CMK (cell line): ENCODE data around the gene KRT2.

Experiments
- DNase-seq: peaks from one replicate; pipeline ENCODE4 v3.0.0-alpha.2; 2010; ENCODE audit warnings: low read depth

The KRT2 gene

GRCh38 chr12:52651726-52652261, at the start of gene KRT2:
Gene KRT2, minus strand, starts transcription at chr12:52652211. Its CDS starts 69 bp downstream, at chr12:52652142.
- DNase-seq = no peak

- no peak for DNase-seq
Measured at GRCh38 chr12:52701281-52701680, 49.3 kb upstream of the KRT2 start.

GRCh38 chr12:52699960-52700359, 47.9 kb upstream of the KRT2 start:
- no peak for DNase-seq

GRCh38 chr12:52699373-52699772, 47.4 kb upstream of the KRT2 start:
- no peak for DNase-seq

- no peak for DNase-seq
Measured at GRCh38 chr12:52698651-52699340, 46.8 kb upstream of the KRT2 start.

- no peak for DNase-seq
Measured at GRCh38 chr12:52697058-52697582, 45.1 kb upstream of the KRT2 start.

DNA sequence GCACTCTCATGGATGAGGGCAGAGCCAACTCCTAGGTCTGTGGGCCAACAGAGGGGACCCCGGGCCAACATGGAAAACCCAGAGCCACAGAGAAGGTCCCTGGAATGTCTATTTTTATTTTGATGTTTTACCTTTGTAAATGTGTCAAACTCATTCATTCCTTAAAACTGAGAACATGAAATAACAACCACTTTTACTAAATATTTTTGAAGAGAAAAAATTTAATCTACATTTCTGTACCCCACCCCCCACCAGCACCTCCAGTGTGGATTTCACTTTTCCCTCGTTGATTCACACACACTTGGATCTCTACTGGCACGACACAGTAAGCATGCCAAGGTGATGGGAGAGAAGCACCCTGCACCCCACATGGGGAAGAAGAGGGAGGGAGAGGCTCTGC, 44.6 kb upstream of the KRT2 start:
- DNase-seq = no peak

DNA sequence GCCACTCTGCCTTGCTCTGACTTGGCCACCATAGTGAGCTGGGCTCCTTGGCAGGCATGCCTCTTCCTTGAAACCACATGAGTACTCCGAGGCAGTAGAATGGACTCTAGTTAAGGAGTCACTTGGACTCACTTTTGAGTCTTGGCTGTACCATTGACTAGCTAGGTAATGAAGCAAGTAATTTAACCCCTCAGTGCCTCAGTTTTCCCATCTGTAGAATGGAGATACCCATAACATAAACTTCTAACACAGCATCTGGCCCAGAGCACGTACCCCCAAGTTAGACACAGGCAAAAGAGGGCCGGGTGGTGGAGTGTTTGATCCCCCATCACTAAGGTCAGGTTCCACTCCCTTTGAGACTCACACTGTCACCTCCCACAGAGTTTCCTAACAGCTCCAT, 43.0 kb upstream of the KRT2 start:
- no peak for DNase-seq

GRCh38 chr12:52694151-52694550, 42.1 kb upstream of the KRT2 start:
- no peak for DNase-seq

DNA sequence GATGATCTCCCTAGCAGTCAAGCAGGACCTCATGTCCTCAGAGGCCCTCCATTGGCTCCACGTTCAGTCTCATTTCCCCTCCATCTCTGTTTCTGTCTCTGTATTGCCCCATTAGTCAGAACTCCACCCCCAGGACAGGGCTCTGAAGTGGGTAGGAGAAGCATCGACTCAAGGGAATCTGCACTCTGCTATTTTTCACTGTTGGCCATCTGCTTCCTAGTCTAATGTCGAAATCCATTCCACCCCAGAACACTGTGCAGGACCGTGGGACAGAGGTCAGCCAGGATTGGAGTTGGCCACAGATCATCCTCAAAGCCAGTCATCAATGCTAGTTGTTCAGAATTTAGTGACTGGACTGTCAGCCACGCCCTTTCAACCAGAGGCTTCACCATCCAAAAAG, 41.2 kb upstream of the KRT2 start:
- no peak for DNase-seq

GRCh38 chr12:52692254-52692653, 40.2 kb upstream of the KRT2 start:
- DNase-seq = no peak

GRCh38 chr12:52691841-52692150, 39.8 kb upstream of the KRT2 start:
- DNase-seq = no peak

GRCh38 chr12:52691076-52691840, 39.2 kb upstream of the KRT2 start:
- no peak for DNase-seq

- no peak for DNase-seq
Measured at GRCh38 chr12:52690351-52691075, 38.5 kb upstream of the KRT2 start.

DNA sequence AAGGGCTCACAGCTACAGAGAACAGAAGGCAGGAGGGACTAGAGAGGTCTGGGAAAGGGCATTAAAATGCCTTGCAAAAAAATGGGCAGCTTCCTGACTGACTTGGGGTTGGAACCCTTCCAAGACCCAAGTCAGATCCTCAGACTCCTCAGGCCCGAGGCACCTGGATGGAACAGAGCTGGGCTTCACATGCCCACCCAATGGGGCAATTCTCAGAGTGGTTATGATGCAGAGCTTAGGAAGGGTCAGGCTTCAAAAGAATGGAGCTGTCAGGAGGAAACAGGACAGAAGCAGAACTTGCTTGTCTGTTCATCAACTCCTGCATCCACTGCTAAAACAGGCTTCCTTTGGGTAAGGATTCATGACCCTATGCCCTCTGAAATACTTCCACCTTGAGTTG, 37.9 kb upstream of the KRT2 start:
- no peak for DNase-seq

DNA sequence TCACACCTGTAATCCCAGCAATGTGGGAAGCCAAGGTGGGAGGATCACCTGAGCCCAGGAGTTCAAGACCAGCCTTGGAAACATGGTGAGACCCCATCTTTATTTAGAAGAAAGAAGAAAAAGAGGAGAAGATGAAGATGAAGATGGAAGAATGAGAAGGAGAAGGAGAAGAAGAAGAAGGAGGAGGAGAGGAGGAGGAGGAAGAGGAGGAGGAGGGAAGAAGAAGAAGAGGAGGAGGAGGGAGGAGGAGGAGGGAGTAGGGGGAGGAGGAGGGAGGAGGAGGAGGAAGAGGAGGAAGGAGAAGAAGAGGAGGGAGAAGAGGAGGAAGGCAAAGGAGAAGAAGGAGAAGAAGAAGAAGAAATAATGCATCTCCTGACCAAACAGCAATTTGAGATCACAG, 37.2 kb upstream of the KRT2 start:
- no peak for DNase-seq

DNA sequence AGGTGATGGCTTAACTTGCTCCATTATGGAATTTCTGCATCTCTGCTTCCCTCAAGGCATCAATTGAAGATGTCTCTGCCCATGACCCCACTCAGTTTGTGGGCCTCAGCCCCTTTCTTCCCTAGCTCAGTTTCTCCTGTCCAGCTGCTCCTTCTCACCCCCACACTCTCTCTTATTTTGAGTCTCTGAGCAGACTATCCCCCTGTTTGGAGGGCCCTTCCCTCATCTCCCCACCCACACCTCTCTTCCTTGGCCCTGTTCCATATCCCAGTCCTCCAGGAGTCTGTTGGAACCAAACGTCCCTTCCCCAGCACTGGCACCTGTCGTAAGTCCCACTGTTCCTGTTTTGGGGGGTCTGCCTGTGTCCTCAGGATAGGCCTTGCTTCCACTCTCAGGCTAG, 36.5 kb upstream of the KRT2 start:
- no peak for DNase-seq

DNA sequence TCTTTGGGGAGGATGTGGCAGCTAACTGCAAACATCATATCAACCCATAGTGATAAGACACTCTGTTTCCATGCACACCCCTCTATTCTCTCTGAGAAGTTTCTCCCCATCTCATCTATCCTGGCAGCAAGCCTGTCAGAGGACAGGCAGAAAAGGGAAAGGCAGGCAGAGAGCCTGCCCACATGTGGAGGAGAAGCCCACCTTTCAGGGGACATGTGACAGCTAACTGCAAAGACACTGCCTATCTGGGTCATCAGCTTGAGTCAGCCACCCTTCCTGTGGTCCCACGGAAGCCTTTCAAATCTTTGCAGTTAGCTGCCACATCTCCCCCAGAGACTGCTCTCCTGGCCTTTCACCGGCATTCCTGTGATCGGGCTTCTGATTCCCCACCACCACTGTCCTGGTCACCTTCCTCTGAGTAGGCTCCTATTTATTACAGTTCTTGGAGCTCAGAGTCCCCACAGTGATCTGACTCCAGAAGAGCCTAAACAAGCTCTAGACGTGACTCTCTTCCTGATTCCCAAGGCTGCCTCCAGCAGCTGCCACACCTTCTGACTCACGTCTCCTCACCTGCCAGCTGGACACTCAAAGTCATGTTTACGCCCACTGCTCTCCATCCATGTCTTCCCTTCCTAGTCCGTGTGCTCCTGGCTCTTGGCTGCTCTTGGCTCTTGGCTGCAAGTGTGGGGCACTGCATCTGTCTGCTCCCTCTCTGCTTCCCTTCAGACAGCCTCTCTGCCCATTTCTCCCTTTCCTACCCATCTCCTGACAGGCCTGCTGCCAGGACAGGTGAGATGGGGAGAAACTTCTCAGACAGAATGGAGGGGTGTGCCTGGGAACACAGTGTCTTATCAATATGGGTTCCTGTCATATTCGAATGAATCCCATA, 35.7 kb upstream of the KRT2 start:
- peak; percentile 62 for DNase-seq

DNA sequence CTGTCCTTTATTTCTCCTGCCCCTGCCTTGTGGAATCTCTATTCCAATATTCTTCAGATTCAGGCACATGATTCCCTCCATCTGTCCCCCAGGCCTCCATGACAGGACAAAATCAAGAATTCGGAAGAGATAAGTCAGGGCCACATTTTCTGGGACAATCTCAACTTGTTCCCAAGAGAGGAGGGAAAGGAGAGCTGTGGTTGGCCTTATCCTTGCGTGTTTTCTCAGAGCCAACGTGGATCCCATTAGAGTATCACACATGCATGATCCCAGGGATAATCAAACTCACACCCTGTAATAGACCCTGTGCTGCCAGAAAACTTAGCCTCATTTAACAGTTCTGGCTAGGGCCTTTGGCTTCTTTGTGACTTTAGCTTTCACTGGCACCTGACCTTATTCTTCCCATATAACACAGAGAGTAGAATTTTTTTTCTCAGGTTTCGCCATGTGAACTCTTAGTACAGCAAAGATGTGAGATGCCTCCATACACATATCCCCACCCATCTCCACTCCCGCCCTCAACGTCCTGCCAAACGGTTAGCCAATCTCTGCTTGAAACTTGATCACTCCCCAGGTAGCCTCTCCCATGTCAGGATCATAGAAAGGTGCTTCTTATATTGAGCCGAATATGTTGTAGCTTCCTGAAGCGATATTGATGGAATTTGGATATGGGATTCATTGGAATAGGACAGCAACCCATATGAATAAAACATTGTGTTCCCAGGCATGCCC, 34.9 kb upstream of the KRT2 start:
- DNase-seq = no peak

GRCh38 chr12:52686063-52686462, 34.1 kb upstream of the KRT2 start:
- no peak for DNase-seq

GRCh38 chr12:52685406-52685890, 33.4 kb upstream of the KRT2 start:
- DNase-seq = no peak
